SK-N-SH (cell line): Measurements from ENCODE around the gene PXDN. TPM values are rescaled to one million over a fixed set of nuclear protein-coding genes. Genes with fewer than 3 reads are reported as not detected.

Experiments used
- CTCF ChIA-PET: fragments of 300-600, 350-600 bp; formaldehyde crosslinking; extraction: SDS; loops from one replicate; lab custom pipeline; 2021; lab: Yijun Ruan, JAX
- POLR2A ChIA-PET: fragments of 350-600 bp; sonication (Branson Sonifier 250); formaldehyde crosslinking; extraction: SDS; loops from one replicate; lab custom pipeline; 2020; ENCODE audit warnings: antibody characterized with exemption, inconsistent platforms; lab: Yijun Ruan, JAX
- DNase-seq: peaks from one replicate; pipeline ENCODE4 v3.0.0; 2012
- H2AFZ ChIP-seq: fragments of 200-600 bp; sonication (generic); 2 replicates; pipeline ENCODE4 v1.8.1; 2016; ENCODE audit warnings: antibody characterized with exemption, mild to moderate bottlenecking, low read depth
- H3F3A ChIP-seq: fragments of 200-600 bp; sonication (generic); replicated peaks from 2 replicates; pipeline ENCODE3; 2016; ENCODE audit warnings: antibody characterized with exemption, mild to moderate bottlenecking; ENCODE audit not compliant: insufficient read depth
- H3K27ac ChIP-seq, 2 experiments: fragments of 200-500 bp in 1 of 2; fragments of 200-600 bp in 1 of 2; sonication (Bioruptor generic) in 1 of 2; sonication (generic), shearing (Covaris generic) in 1 of 2; 2 replicates each; pipeline versions ENCODE4 v1.5.1 to v1.6.1; 2014 to 2016; ENCODE audit warnings: low read depth in 2 of 2, inconsistent platforms in 1 of 2, low read length in 1 of 2, mild to moderate bottlenecking in 1 of 2, mixed read lengths in 1 of 2
- H3K27me3 ChIP-seq: fragments of 200-600 bp; sonication (generic), shearing (Covaris generic); 2 replicates; pipeline ENCODE4 v1.6.1; 2016; ENCODE audit warnings: mixed run types; ENCODE audit not compliant: insufficient read depth
- H3K36me3 ChIP-seq, 2 experiments: fragments of 200-500 bp in 1 of 2; fragments of 200-600 bp in 1 of 2; sonication (Bioruptor generic) in 1 of 2; sonication (generic) in 1 of 2; replicated peaks in 1 of 2; 2 replicates each; pipeline versions ENCODE3 to v1.5.1; 2014 to 2016; ENCODE audit warnings: low read length in 1 of 2, mild to moderate bottlenecking in 1 of 2; ENCODE audit not compliant: insufficient read depth in 2 of 2, control insufficient read depth in 1 of 2
- H3K4me1 ChIP-seq, 2 experiments: fragments of 200-500 bp in 1 of 2; fragments of 200-600 bp in 1 of 2; sonication (Bioruptor generic) in 1 of 2; sonication (generic), shearing (Covaris generic) in 1 of 2; 2 replicates each; pipeline versions ENCODE4 v1.5.1 to v1.6.1; 2014 to 2016; ENCODE audit warnings: low read depth in 1 of 2, low read length in 1 of 2, mixed run types in 1 of 2; ENCODE audit not compliant: insufficient read depth in 2 of 2, control insufficient read depth in 1 of 2
- H3K4me2 ChIP-seq: fragments of 200-600 bp; sonication (generic), shearing (Covaris generic); 2 replicates; pipeline ENCODE4 v1.6.1; 2017; ENCODE audit warnings: mixed run types
- H3K4me3 ChIP-seq, 2 experiments: fragments of 200-500 bp in 1 of 2; fragments of 200-600 bp in 1 of 2; sonication (Bioruptor generic) in 1 of 2; sonication (generic), shearing (Covaris generic) in 1 of 2; 2 replicates each; pipeline versions ENCODE4 v1.5.1 to v1.8.1; 2014 to 2016; ENCODE audit warnings: low read depth in 2 of 2, inconsistent platforms in 1 of 2, low read length in 1 of 2, mild to moderate bottlenecking in 1 of 2, mixed read lengths in 1 of 2, moderate library complexity in 1 of 2
- H3K79me2 ChIP-seq: fragments of 200-600 bp; sonication (generic); 2 replicates; pipeline ENCODE4 v1.8.1; 2017; ENCODE audit warnings: mild to moderate bottlenecking; ENCODE audit not compliant: insufficient read depth
- H3K9ac ChIP-seq: fragments of 200-600 bp; sonication (generic); 2 replicates; pipeline ENCODE4 v1.6.1; 2017; ENCODE audit warnings: mixed run types
- H3K9me2 ChIP-seq: fragments of 200-600 bp; sonication (generic); 2 replicates; pipeline ENCODE4 v1.6.1; 2017; ENCODE audit warnings: mixed run types
- H3K9me3 ChIP-seq: fragments of 200-600 bp; sonication (generic); 2 replicates; pipeline ENCODE4 v1.6.1; 2017; ENCODE audit warnings: mixed run types, mild to moderate bottlenecking, moderate library complexity
- H4K20me1 ChIP-seq: fragments of 200-600 bp; sonication (generic); 2 replicates; pipeline ENCODE4 v1.6.1; 2017; ENCODE audit warnings: mild to moderate bottlenecking, mixed run types; ENCODE audit not compliant: insufficient read depth
- ELF1 ChIP-seq: IDR thresholded peaks from 2 replicates; pipeline ENCODE4 v1.4.0; 2012
- FOXJ3 ChIP-seq: sonication (generic); formaldehyde crosslinking; IDR thresholded peaks from 2 replicates; pipeline ENCODE4 v1.5.1; 2020; ENCODE audit warnings: mild to moderate bottlenecking, missing genetic modification reagents
- FOXM1 ChIP-seq: IDR thresholded peaks from 2 replicates; pipeline ENCODE4 v1.4.0; 2012; ENCODE audit warnings: low read depth, mild to moderate bottlenecking
- MXI1 ChIP-seq: IDR thresholded peaks from 2 replicates; pipeline ENCODE4 v1.6.1; 2012; ENCODE audit warnings: mild to moderate bottlenecking, low read depth, low read length, improper control_type of control experiment
- NRF1 ChIP-seq: IDR thresholded peaks from 2 replicates; pipeline ENCODE4 v1.6.1; 2012; ENCODE audit warnings: low read depth, mild to moderate bottlenecking, low read length
- POLR2AphosphoS5 ChIP-seq: IDR thresholded peaks from 2 replicates; pipeline ENCODE4 v1.6.1; 2012; ENCODE audit warnings: low read depth, low read length
- REST ChIP-seq: IDR thresholded peaks from 2 replicates; pipeline ENCODE4 v1.6.1; 2012; ENCODE audit warnings: mild to moderate bottlenecking, low read depth, low read length, moderate library complexity
- RXRA ChIP-seq: IDR thresholded peaks from 2 replicates; pipeline ENCODE4 v1.4.0; 2012; ENCODE audit warnings: low read depth, mild to moderate bottlenecking, borderline replicate concordance
- SIN3A ChIP-seq: IDR thresholded peaks from 2 replicates; pipeline ENCODE4 v1.6.1; 2012; ENCODE audit warnings: low read depth, mild to moderate bottlenecking, low read length, moderate library complexity, borderline replicate concordance
- SMC3 ChIP-seq: IDR thresholded peaks from 2 replicates; pipeline ENCODE4 v1.6.1; 2012; ENCODE audit warnings: low read depth, low read length, improper control_type of control experiment
- TAF1 ChIP-seq: IDR thresholded peaks from 2 replicates; pipeline ENCODE4 v1.6.1; 2012; ENCODE audit warnings: low read depth, mild to moderate bottlenecking, low read length, moderate library complexity, borderline replicate concordance
- TCF12 ChIP-seq: IDR thresholded peaks from 2 replicates; pipeline ENCODE4 v1.4.0; 2012
- TEAD4 ChIP-seq: IDR thresholded peaks from 2 replicates; pipeline ENCODE4 v1.4.0; 2012; ENCODE audit warnings: mild to moderate bottlenecking, borderline replicate concordance; ENCODE audit not compliant: insufficient read depth
- ZBTB33 ChIP-seq: IDR thresholded peaks from 2 replicates; pipeline ENCODE4 v1.4.0; 2012; ENCODE audit warnings: low read depth, borderline replicate concordance
- WGBS: methylation state at CpG from one replicate; pipeline ENCODE4 v1.1.6; 2017; ENCODE audit warnings: low lambda C conversion rate; 5-methylcytosine and 5-hydroxymethylcytosine counted together
- polyA plus RNA-seq, 3 experiments: library from polyadenylated mRNA; depleted of rRNA; stranded (reverse); fragments of >200 nt; gene quantifications; 2 replicates each; pipeline ENCODE4 v1.2.3, GENCODE V29; 2012

Gene PXDN
- polyA plus RNA-seq, 1 of the 3 experiments (the other 2 are of a cell fraction) = 146 TPM

DNA sequence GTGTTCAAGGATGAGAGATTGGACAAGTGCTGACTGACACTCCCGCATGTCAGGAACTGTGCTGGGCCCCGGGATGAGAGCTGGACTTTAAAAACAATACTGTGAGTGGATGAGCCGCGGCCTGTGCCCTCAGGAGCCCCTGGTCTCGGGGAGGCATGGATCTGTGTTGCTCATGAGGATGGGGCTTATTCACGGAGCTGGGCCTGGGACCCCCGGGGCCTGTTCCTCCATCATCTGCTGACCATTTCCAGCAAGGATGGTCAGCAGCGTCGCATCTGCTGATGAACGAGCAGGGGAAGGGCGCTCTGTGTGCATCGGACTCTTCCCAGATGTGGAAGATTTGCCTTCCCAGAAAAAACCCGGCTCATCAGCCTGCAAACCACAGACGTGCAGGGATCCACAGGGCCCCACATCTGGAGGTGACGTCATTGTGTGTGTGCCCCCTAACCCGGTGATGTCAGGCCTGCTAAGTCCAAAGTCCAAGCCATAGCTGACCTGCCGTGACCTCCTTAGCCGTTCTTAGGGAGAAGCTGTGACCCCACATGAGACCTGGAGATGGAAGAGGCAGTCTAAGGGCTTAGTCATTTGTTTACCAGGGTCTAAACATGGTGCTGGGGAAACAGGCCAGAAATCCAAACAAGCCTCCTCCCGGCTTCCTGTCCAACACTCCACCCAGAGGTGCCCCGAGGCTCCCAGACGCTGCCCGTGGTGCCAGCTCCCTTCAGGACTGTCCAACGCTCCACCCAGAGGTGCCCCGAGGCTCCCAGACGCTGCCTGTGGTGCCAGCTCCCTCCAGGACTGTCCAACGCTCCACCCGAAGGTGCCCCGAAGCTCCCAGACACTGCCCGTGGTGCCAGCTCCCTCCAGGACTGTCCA lies 143.9 kb downstream of the PXDN start:
- no peaks in the 10 kb centered on the region for H3K79me2 ChIP-seq
- H3K27ac ChIP-seq = no peak overlapping the region
- H3K9ac ChIP-seq = no peak overlapping the region
- H3K9me3 ChIP-seq = no peaks in the 10 kb centered on the region
- H3K4me3 ChIP-seq = no peak overlapping the region
- no peaks in the 10 kb centered on the region for H3K36me3 ChIP-seq
- CTCF ChIA-PET = interaction anchor here (1.0 to 1.8 kb wide), 6 partner anchors 9 to 150 kb away, joined by 3 to 6 read pairs (median 4); no protein-coding TSS in a partner anchor
- no peak overlapping the region for H3K4me2 ChIP-seq
- peaks cover 2 to 22% of the 10 kb centered on the region in 2 experiments; a peak in 1 of 4 replicates for H3K4me1 ChIP-seq
- no peaks in the 10 kb centered on the region for H3K9me2 ChIP-seq
- no peaks in the 10 kb centered on the region for H3F3A ChIP-seq
- H2AFZ ChIP-seq = no peak overlapping the region
- no peak for DNase-seq
- H4K20me1 ChIP-seq = no peaks in the 10 kb centered on the region
- H3K27me3 ChIP-seq = no peaks in the 10 kb centered on the region
- 73% methylated on average over 26 of the region's 29 CpGs for WGBS
- POLR2A ChIA-PET = interaction anchor here (0.6 kb wide), 1 partner anchor 397 kb away, joined by 4 read pairs; no protein-coding TSS in a partner anchor
- 0 out of 2 replicates have a peak, but pooled peaks have one; percentile 12 for TF ChIP-seq REST
- TF ChIP-seq FOXJ3 (CRISPR knock-in tag) = no peak

DNA sequence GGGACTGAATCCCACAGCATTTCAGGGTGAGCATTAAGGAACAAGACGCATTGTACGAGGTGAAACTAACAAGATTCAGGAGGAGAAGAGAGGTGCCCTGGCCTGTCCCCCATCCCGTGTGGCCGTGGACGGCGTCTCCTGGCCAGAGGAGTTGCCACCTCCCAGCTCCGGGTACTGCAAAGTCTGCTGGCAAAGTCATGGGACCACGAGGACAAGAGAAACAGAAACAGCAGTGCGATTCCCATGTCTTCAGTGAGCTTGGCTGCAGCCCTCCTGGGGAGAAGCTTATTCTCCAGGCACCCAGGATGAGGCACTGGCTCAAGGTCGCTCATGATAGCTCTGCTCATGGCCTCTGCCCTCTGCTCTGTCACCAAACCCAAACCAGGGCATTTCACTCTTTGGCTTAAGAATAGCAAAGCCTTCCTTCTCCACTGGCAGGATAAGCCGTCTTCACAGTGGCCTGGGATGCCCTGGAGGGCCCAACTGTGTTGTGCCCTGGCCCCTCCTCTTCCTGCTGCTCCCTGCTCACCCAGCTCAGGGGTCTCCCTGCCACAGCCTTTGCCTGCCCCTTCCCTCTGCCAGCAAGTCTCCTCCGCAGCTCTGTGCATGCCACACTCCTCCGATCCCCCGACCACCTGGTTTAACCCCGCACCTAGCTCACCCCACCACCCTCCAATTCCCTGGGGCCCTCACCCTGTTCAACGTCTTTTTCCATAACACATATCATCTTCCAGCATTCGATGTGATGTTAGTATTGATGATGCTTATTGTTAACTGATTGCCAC lies 144.8 kb downstream of the PXDN start:
- H3K4me3 ChIP-seq = no peak overlapping the region
- no peak overlapping the region for H2AFZ ChIP-seq
- no peaks in the 10 kb centered on the region for H3K36me3 ChIP-seq
- H3K9ac ChIP-seq = no peak overlapping the region
- H3K27me3 ChIP-seq = no peaks in the 10 kb centered on the region
- H3F3A ChIP-seq = peaks cover 4% of the 10 kb centered on the region
- ChIA-PET CTCF (interaction anchor here (1.2 to 1.8 kb wide), 6 partner anchors 9 to 151 kb away, joined by 3 to 7 read pairs (median 6); no protein-coding TSS in a partner anchor), POLR2A (no interaction called here)
- H3K9me2 ChIP-seq = no peaks in the 10 kb centered on the region
- TF ChIP-seq TCF12 = no peak
- no peak for TF ChIP-seq NRF1
- no peak for TF ChIP-seq FOXJ3 (CRISPR knock-in tag)
- TF ChIP-seq RXRA = no peak
- TF ChIP-seq TAF1 = no peak
- no peak for TF ChIP-seq TEAD4
- no peak for TF ChIP-seq SIN3A
- no peak for TF ChIP-seq FOXM1
- TF ChIP-seq ELF1 = no peak
- TF ChIP-seq SMC3 = no peak
- no peak for TF ChIP-seq MXI1
- TF ChIP-seq POLR2AphosphoS5 = no peak
- no peak for TF ChIP-seq ZBTB33
- 79% methylated on average over 15 of the region's 17 CpGs for WGBS
- DNase-seq = no peak
- peaks cover under 1 to 23% of the 10 kb centered on the region in 2 experiments; a peak in 2 of 4 replicates for H3K4me1 ChIP-seq
- no peaks in the 10 kb centered on the region for H4K20me1 ChIP-seq
- no peak overlapping the region for H3K4me2 ChIP-seq
- H3K79me2 ChIP-seq = no peaks in the 10 kb centered on the region
- no peak overlapping the region for H3K27ac ChIP-seq
- H3K9me3 ChIP-seq = no peaks in the 10 kb centered on the region
